Endothelial cell (in vitro differentiated cells): ENCODE results near the gene POC1A. TPM values are rescaled to one million over a fixed set of nuclear protein-coding genes. Genes with fewer than 3 reads are reported as not detected.

Experiments
- DNase-seq: peaks from one replicate; pipeline ENCODE4 v3.0.0; 2021; ENCODE audit warnings: low spot score
- H3K27ac Mint-ChIP-seq: one replicate; pipeline ENCODE4 v1.8.0; 2021; ENCODE audit warnings: mixed read lengths, inconsistent platforms; ENCODE audit not compliant: unreplicated experiment
- H3K27me3 Mint-ChIP-seq: one replicate; pipeline ENCODE4 v1.8.0; 2021; ENCODE audit warnings: mild to moderate bottlenecking, moderate library complexity, mixed read lengths, inconsistent platforms; ENCODE audit not compliant: unreplicated experiment
- H3K36me3 Mint-ChIP-seq: one replicate; pipeline ENCODE4 v1.8.0; 2021; ENCODE audit warnings: mild to moderate bottlenecking, low read depth, mixed read lengths, inconsistent platforms; ENCODE audit not compliant: unreplicated experiment
- H3K4me1 Mint-ChIP-seq: one replicate; pipeline ENCODE4 v1.8.0; 2021; ENCODE audit warnings: mild to moderate bottlenecking, mixed read lengths, inconsistent platforms; ENCODE audit not compliant: unreplicated experiment
- H3K4me3 Mint-ChIP-seq: one replicate; pipeline ENCODE4 v1.8.0; 2021; ENCODE audit warnings: mild to moderate bottlenecking, mixed read lengths, inconsistent platforms; ENCODE audit not compliant: unreplicated experiment
- H3K9me3 Mint-ChIP-seq: one replicate; pipeline ENCODE4 v1.8.0; 2021; ENCODE audit warnings: mixed read lengths, inconsistent platforms; ENCODE audit not compliant: unreplicated experiment
- total RNA-seq: library from RNA; stranded (reverse); fragmentation: NEBNext Ultra II Directional; extraction: Animal tissue kit (Norgen Biotek cat#: 25700); gene quantifications from one replicate; pipeline ENCODE4 v1.2.1, GENCODE V29; 2021; ENCODE audit not compliant: unreplicated experiment
- TF ChIP-seq, protein P1 (sequence below): fragments of 200-600 bp; sonication (generic); IDR thresholded peaks from one replicate; pipeline ENCODE4 v1.5.0; 2021; ENCODE audit warnings: antibody characterized with exemption; ENCODE audit not compliant: unreplicated experiment

POC1A gene
- total RNA-seq, 1 donor from 2014 or later: 7.5 TPM

DNA sequence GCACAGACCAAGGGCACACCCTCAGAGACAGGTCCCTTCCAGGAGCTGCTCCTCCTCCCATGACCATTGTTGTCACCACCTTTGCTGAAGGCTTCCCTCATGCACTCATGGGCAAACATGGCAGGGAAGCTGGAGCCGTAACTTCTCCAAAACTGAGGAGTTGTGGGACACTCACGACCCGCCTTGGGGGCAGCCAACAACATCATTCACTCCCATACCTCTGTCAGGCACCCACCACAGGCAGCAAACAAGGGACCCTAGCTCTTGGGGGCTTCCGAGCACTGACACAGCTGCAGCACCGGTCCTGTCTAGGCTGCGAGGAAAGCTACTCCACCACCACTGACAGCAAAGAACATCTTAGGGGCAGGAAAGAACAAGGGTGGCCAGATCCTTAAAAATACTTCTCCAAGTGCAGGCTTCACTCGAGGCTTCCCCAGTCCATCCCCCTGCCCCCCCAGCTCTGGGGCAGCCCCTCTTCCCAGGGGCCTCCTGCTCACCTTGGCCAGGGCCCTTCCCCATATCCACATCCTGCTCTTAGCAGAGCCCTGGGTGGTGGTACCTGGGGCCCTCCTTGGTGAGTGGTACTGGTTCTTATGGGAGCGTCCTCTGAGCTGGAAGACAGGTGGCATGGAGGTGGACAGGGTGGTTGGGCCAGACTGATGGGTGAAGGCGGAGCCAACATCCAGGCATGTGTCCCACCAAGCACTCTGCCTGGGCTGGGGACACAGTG lies 69.8 kb downstream of the POC1A start:
- Mint-ChIP-seq H3K27me3 (peaks cover 9% of the 10 kb centered on the region), H3K9me3 (no peaks in the 10 kb centered on the region), H3K4me3 (no peak overlapping the region), H3K27ac (no peak overlapping the region), H3K4me1 (peaks cover 17% of the 10 kb centered on the region), H3K36me3 (no peaks in the 10 kb centered on the region)
- no peak for DNase-seq
- TF ChIP-seq, protein P1, sequence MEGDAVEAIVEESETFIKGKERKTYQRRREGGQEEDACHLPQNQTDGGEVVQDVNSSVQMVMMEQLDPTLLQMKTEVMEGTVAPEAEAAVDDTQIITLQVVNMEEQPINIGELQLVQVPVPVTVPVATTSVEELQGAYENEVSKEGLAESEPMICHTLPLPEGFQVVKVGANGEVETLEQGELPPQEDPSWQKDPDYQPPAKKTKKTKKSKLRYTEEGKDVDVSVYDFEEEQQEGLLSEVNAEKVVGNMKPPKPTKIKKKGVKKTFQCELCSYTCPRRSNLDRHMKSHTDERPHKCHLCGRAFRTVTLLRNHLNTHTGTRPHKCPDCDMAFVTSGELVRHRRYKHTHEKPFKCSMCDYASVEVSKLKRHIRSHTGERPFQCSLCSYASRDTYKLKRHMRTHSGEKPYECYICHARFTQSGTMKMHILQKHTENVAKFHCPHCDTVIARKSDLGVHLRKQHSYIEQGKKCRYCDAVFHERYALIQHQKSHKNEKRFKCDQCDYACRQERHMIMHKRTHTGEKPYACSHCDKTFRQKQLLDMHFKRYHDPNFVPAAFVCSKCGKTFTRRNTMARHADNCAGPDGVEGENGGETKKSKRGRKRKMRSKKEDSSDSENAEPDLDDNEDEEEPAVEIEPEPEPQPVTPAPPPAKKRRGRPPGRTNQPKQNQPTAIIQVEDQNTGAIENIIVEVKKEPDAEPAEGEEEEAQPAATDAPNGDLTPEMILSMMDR: no peak

- no peak for DNase-seq
- no peak overlapping the region for H3K4me3 Mint-ChIP-seq
- H3K4me1 Mint-ChIP-seq: peaks cover 17% of the 10 kb centered on the region
- no peaks in the 10 kb centered on the region for H3K9me3 Mint-ChIP-seq
- TF ChIP-seq, protein P1: no peak
- peaks cover 7% of the 10 kb centered on the region for H3K27me3 Mint-ChIP-seq
- no peaks in the 10 kb centered on the region for H3K36me3 Mint-ChIP-seq
- H3K27ac Mint-ChIP-seq: no peak overlapping the region
Observed at GRCh38 chr3:52083556-52084087, 70.6 kb downstream of the POC1A start.

DNA sequence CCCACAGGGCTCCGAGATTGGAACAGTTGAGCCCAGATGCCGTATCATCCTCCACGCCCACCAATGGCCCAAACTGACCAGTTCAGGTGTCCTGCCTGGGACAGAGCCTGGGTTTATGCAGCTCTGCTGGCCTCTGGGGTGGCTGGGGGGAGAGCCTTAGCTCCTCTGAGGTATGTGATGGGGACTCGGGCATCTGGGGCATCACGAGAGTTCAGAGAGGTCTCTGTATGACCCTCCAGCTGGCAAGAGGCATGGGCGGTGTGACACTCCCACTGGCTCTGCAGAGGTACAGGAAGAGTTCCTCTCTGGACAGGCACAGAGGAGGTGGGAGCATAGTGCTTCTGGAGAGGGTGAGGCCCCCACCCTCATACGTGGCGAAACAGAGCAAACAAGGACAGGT lies 71.3 kb downstream of the POC1A start:
- H3K27ac Mint-ChIP-seq: no peak overlapping the region
- H3K4me3 Mint-ChIP-seq: no peak overlapping the region
- DNase-seq: no peak
- TF ChIP-seq, protein P1: no peak
- peaks cover 17% of the 10 kb centered on the region for H3K4me1 Mint-ChIP-seq
- no peaks in the 10 kb centered on the region for H3K36me3 Mint-ChIP-seq
- peaks cover 7% of the 10 kb centered on the region for H3K27me3 Mint-ChIP-seq
- H3K9me3 Mint-ChIP-seq: no peaks in the 10 kb centered on the region

GRCh38 chr3:52080830-52081719 lies 73.1 kb downstream of the POC1A start:
- H3K4me1 Mint-ChIP-seq: no peaks in the 10 kb centered on the region
- TF ChIP-seq, protein P1: no peak
- DNase-seq: no peak
- H3K9me3 Mint-ChIP-seq: no peaks in the 10 kb centered on the region
- H3K27ac Mint-ChIP-seq: no peak overlapping the region
- no peak overlapping the region for H3K4me3 Mint-ChIP-seq
- H3K36me3 Mint-ChIP-seq: no peaks in the 10 kb centered on the region
- peaks cover 2% of the 10 kb centered on the region for H3K27me3 Mint-ChIP-seq

- no peaks in the 10 kb centered on the region for H3K9me3 Mint-ChIP-seq
- peaks cover 2% of the 10 kb centered on the region for H3K27me3 Mint-ChIP-seq
- no peak for DNase-seq
- H3K4me1 Mint-ChIP-seq: no peaks in the 10 kb centered on the region
- no peaks in the 10 kb centered on the region for H3K36me3 Mint-ChIP-seq
- H3K27ac Mint-ChIP-seq: no peak overlapping the region
- TF ChIP-seq, protein P1: no peak
- H3K4me3 Mint-ChIP-seq: no peak overlapping the region
Observed at GRCh38 chr3:52079958-52080357, 74.3 kb downstream of the POC1A start.
